ENCODE measurements around the gene TRAPPC13.
"Not testable (repeated sequence)": the region's sequence is repeated elsewhere in the genome, so short reads cannot be mapped to it uniquely, and the experiment has no call there.

Gene TRAPPC13, protein sequence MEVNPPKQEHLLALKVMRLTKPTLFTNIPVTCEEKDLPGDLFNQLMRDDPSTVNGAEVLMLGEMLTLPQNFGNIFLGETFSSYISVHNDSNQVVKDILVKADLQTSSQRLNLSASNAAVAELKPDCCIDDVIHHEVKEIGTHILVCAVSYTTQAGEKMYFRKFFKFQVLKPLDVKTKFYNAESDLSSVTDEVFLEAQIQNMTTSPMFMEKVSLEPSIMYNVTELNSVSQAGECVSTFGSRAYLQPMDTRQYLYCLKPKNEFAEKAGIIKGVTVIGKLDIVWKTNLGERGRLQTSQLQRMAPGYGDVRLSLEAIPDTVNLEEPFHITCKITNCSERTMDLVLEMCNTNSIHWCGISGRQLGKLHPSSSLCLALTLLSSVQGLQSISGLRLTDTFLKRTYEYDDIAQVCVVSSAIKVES

DNA sequence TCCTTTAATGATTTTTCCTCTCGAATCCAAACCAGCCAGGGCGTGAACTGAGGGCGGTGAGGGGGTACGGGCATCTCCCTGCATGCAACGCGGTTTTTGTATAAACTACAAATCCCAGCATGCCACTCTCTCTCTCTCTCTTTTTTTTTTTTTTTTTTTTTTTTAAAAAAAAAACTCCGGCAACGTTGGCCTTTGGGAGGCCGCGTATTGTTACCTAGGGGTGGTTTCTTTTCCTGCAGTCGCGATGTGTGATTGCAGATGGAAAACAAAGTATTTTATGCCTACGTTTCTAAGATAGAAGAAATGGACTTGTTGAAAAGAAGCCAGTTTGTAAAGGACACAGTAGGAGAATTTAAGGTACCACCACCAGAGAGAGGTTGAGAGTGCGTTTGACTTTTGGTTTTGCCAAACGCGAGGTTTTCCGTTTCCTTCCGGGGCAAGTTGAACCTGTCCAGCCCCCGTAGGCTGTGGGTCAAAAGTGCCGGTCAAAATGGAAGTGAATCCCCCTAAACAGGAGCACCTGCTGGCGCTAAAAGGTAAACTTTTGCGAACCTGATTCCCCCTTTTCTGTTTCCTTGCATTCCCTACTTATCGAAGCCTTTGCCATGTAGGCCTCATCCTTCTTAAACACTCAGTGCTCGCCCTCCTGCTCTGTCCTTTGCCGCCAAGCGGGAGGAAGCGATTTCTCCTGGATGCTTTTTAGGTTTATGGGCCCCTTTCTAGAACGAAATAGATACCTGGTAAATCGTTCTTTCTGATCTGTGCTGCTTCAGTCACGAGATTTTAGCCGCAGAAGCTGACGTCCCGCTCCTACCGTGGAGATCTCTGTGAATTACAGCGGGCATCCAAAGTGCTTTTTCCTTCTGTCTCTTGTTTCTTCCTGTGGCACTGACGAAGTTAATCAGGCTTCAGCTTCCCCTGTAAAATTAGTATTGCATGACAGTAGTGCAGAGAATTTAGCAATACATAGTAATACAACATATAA, at the start of gene TRAPPC13, which contains the start of gene SHLD3:
Gene TRAPPC13 (plus strand): TSS at position 457 of the 985 bp plus-strand sequence. CDS start 34 bp downstream, at position 491.
Gene SHLD3 (plus strand): TSS at position 457 of the 985 bp plus-strand sequence. CDS start 4,561 bp downstream, outside the sequence.
- peak; percentile 69 for DNase-seq (ENCODE audit: low read depth)

DNA sequence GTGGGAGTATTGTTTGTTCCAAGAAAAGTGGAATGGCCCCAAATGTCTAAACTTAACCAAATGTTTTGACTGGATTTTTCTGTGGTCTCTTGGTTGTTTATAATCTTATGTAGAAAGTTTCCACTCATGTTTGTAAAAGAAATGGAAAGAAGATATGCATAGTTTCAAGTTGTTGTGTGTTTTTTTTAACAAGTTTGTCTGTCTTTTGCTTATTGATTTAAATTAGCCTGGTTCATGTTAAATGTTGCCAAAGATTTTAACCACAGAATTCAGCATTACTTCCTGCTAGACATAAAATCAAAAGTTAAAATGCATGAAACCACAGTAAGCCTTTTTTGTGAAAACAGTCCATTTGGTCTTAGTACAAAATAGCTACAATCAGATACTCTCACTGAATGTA, 47.7 kb upstream of the TRAPPC13 start:
- DNase-seq (ENCODE audit: low read depth) = no peak

DNA sequence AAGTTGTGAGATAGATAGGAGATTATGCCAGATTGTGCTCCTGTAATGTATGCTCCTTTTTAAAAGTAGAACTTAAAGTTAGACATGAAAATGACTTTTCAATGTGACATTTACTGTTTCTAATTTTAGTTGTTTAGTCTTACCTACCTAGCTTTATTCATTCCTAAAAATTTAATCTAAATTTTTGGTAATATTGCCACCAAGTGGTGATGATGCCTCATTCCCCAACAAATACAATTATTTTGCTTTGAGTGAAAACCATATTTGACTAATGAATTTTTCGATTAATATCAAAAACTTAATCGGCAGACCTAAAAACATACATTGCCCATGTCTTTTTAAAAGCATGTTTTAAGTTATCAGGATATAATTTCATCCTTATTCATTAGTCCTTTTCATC, 36.1 kb upstream of the TRAPPC13 start:
- DNase-seq (ENCODE audit: low read depth) = no peak

DNA sequence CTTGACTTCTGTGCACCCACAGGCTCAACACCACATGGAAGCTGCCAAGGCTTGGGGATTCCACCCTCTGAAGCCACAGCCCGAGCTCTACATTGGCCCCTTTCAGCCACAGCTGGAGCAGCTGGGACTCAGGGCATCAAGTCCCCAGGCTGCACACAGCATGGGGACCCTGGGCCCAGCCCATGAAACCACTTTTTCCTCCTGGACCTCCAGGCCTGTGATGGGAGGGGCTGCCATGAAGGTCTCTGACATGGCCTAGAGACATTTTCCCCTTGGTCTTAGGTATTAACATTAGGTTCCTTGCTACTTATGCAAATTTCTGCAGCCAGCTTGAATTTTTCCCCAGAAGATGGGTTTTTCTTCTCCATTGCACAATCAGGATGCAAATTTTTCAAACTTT, 23.1 kb upstream of the TRAPPC13 start:
- DNase-seq (ENCODE audit: low read depth) = not testable (repeated sequence)

DNA sequence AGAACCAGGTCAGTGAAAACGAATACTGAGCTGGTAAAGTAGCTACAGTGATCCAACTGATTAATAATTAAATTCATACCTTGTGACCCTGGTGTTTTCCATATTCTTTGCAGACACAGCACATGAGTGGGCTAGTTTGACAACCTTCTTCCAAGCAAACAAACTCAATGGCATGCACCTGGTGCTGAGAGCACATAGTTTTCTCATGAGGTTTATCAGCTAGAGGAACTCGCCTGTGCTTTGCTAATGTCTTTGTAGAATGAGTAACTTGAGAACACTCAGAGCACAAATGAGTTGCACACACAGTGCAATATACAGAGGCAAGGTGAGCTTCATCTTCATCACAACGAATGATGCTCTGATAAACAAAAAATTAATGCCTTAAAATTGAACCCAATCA, 13.3 kb upstream of the TRAPPC13 start:
- no peak for DNase-seq (ENCODE audit: low read depth)

DNA sequence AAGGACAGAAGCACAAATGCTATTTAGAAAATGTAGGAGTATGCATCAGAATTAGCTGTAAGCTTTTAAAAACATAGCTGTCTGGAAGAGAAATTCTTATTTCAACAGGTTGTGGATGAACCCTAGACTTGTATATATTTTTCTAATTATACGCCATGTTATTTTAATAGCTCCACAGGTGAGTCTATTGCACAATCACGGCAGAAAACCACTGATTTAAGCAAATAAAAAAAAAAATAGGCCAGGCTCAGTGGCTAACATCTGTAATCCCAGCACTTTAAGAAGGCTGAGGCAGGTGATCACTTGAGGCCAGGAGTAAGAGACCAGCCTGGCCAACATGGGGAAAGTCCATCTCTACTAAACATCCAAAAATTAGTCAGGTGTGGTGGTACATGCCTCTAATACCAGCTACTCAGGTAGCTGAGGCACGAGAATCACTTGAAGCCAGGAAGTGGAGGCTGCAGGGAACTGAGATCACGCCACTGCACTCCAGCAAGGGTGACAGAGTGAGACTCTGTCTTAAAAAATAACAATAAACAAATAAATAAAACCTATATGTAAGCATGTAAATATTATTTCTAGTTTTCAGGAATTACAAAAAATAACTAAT, 12.4 kb upstream of the TRAPPC13 start:
- DNase-seq (ENCODE audit: low read depth) = no peak

DNA sequence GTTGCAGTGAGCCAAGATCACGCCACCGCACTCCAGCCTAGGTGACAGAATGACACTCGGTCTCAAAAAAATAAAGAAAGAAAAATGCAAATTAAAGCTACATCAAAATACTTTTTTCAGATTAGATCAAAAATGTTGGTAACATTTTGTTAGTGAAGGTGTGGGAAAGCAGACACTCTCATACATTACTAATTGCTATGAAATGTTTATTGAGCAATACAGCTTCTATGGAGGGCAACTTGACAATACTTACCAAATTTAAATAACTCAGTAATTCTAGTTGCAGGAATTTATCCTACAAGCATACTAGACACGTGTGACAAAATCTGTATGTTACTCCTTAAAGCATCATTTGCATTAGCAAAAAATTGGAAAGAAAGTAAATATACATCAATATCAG, 4.8 kb upstream of the TRAPPC13 start:
- DNase-seq (ENCODE audit: low read depth) = no peak

DNA sequence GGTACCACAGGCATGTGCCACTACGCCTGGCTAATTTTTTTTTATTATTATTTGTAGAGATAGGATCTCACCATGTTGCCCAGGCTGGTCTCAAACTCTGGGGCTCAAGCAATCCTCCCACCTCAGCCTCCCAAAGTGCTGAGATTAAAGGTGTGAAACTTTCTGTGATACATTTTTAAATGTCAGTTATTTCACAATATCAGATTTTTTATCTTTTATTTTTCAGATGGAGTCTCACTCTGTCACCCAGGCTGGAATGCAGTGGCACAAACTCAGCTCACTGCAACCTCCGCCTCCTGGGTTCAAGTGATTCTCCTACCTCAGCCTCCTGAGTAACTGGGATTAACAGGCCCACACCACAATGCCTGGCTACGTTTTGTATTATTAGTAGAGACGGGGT, 2.9 kb upstream of the TRAPPC13 start:
- DNase-seq (ENCODE audit: low read depth) = not testable (repeated sequence)

DNA sequence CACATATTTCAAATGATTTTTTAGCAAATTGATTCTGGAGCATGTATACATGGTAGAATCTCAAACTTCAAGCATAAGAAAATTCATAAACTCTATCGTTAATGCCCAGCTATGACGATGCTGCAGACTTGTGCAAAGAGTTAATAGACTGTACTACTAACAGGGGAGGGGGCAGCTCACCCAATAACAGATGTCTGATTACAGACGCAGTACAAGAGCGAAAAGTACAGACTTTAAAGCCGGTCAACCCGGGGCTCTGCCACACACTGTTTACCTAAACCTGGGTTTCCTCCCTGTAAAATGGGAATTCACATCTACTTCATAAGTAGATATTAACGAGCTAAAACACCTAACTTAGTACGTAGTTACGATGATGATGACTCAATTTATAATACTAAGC, 1.3 kb upstream of the TRAPPC13 start:
- DNase-seq (ENCODE audit: low read depth) = no peak

DNA sequence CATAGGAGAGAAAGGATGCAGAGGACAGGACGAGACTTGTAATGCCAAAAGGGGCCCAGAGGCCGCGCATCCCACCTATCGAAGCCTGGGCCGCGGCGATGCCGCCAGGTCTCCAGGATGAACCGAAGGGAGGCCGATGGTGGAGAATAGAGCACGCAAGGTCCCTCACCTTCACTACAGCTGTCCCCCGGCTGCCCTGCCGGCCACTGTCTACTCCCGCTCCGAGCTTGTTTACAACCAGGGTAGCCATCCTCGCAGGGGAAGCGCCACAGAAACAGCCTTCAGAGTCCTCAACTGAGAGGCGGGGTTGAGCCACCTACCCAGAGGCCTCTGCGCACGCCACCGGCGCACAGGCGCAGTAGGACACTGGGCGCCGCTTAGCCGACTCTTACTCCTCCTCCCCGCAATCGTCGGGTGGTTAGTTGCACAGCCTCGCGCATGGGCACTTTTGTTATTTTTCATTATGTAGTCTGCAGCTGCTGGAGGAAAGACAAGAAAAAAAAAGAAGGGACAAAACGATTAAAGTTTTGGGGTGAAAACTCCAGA, 729 bp upstream of the TRAPPC13 start, which contains the start of gene TRIM23:
Gene TRIM23 (minus strand): TSS at position 309 of the 546 bp plus-strand sequence. CDS start 59 bp downstream, at position 250.
- DNase-seq (ENCODE audit: low read depth) = peak; percentile 77

DNA sequence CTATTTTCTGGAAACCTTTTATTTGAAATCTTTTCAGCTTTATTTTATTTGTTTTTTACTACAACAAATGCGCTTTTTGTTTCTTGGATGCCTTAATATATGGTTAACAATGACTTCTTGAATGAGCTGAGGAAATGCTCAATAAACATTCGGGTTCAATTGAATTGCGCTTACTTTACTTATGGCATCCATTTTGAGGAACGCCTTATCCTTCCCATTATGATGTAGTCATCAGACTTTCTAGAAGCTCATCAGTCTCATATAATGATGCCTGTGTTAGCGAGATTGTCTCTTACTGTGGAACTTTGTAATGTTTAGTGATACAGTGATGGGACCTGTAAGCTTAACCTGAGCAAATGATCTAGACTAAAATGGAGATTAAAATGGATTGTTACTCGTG, 916 bp downstream of the TRAPPC13 start:
- no peak for DNase-seq (ENCODE audit: low read depth)

DNA sequence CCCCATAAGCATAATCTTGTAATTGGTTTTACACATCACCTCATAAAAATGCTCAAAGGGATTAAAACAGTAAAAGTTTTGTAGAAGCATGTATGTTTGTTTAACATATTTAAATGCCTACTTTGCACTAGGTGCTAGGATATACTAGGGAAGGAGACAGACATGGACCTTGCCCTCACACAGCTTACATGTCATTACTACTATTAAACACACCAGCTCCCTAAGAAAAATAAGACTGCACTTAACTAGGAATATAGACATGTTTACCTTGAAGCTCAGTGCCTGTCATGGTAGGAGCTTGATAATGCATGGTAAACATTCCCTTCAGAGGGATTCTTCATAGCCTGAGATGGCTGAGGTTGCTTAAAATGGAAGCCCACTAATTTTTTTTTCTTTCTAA, 6.2 kb downstream of the TRAPPC13 start:
- no peak for DNase-seq (ENCODE audit: low read depth)

DNA sequence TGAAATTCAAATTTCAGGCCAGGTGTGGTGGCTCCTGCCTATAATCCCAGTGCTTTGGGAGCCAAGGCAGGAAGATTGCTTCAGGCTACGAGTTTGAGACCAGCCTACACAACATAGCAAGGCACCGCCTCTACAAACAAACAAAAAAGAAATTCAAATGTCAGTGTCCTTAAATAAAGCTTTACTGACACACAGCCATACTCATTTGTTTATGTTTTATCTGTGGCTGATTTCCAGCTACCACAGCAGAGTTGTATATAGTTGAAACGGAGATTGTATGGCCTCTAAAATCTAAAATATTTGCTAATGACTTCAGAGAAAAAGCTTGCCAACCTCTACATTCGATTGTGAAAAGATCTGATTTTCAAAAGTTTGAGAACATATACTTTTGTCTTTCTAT, 15.4 kb downstream of the TRAPPC13 start:
- DNase-seq (ENCODE audit: low read depth) = no peak

DNA sequence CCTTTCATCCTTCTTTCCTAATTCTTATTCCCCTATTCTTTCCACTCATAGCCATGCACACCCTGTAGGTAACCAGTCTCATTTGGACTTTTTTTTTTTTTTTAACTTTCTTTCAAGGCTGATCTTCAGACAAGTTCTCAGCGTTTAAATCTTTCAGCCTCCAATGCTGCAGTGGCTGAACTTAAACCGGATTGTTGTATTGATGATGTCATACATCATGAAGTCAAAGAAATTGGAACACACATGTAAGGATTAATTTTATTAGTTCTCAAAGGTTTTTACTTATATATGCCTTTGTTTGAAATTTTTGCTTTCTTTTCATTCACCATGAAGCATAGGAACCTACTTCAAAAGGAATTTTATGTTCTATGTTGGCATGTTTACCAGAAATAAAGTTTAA, 22.1 kb downstream of the TRAPPC13 start:
- no peak for DNase-seq (ENCODE audit: low read depth)

DNA sequence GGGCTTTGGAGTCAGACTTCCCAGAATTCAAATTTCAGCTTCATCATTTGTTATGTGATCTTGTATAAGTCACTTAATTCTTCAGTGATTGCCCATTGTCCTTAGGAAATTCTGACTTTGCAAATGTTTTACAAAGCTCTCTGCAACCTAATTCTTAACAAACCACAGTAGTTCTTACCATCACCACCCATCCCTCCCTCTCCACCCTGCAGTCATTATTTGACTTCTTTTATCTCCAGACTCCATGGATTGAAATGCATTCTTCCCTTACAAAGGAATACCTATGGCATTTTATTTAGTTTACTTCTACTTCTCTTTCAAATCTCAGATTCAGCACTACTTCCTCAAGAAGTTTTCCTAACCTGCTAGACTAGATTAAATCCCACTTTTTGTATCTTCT, 23.1 kb downstream of the TRAPPC13 start:
- DNase-seq (ENCODE audit: low read depth) = no peak

DNA sequence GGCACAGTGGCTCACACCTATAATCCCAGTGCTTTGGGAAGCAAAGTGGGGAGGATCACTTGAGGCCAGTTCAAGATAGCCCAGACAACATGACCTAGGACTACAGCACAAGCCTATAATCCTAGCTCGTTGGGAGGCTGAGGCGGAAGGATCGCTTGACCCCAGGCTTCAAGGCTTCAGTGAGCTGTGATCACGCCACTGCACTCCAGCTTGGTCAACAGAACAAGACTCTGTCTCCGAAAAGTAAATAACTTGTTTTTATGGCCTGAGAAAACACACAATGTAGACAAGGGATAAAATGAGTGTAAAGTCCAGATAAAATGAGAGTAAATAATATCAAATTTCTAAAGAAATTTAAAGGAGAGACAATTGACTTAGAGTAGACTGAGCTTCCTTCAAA, 26.3 kb downstream of the TRAPPC13 start:
- no peak for DNase-seq (ENCODE audit: low read depth)

DNA sequence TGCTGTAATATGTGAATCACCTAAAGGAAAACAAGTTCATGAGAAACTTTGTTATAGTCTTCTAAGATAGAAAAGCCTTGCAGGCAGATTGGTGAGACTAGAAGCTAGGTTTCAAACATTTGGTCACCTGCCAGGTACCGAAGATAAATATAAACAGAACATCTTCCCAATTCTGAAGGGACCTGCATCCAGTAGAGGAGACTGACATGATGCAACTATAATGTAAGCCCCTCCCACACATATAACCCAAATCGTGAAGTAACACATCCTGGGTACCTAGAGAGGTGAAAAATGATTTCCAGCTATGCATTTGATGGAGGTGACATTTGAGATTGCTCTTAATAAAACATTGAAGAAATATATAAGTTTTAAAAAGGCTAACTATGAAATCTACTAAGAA, 29.9 kb downstream of the TRAPPC13 start:
- no peak for DNase-seq (ENCODE audit: low read depth)

DNA sequence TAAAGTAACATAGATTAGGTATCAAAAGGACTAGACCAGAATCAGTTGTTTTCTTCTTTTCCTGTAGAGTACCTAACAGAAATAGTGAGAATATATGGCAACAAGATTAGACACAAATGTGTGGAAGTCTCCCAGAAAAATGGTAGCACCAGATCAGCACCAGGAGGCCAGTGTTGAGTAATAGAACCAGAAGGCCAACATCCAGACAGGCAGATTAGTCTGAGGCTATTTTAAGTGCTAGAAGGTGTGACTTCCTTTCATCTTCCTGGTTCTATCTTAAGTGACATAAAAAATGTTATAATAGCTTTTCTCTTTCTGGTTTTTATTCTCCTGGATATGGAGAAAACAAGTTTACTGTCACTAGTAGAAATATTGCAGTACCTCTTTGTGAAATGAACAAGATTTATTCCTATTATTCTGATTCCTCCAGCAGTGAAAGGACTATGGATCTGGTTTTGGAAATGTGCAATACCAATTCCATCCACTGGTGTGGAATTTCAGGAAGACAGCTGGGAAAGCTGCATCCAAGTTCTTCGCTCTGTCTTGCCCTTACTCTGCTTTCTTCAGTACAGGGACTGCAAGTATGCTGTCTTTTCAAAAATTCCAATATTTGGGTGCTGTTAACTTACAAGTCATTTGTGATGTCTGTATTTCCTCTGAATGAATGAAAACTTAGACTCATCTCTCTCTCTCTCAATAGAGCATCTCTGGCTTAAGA, 39.1 kb downstream of the TRAPPC13 start:
- no peak for DNase-seq (ENCODE audit: low read depth)

DNA sequence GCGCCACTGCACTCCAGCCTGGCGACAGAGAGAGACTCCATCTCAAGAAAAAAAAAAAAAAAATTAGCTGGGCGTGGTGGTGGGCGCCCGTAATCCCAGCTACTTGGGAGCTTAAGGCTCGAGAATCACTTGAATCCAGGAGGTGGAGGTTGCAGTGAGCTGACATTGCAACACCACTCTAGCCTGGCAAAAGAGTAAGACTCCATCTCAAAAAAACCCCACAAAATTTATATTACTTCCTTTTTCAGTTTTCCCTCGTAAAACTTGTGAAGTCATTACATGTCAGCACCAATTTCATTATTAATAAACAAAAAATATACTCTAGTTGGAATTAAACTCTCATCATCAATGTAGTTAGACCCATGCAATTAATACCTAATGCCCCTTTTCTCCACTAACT, 43.9 kb downstream of the TRAPPC13 start:
- no peak for DNase-seq (ENCODE audit: low read depth)

DNA sequence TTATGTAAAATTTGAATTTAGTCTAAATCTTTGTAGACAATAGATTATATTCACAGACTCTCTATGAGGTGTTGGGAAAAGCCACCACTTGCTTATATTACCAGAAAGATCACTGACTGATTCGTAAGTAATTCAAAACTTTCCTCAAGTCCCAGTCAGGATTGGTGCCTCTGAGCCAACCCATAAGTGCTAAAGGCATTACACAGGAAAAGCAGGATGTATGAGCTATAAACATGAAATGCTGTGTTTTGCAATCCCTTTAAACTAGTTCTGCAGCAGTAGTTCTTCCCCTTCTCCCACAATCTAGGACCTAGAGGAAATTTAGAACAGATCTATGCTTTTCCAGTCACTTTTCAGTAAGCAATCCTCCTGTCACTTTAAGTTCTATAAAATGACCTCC, 48.0 kb downstream of the TRAPPC13 start:
- peak; percentile 23 for DNase-seq (ENCODE audit: low read depth)

DNA sequence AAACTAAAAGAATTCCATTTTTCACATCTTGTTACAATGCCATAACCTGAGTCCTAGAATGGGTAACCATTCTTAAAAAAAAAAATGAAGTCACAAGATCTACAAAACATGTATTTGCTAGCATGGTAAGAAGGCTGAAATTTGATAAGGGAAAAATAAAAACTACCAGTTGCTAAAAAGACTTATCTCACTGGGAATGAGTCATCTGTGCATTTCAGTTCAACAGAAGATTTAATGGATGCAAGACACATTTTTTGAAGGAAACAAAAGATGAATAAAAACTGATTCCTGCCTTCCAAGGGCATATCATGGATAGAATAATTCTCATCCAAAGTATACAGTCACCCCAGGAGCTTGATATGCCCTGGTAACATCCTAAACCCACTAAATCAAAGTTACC, 49.9 kb downstream of the TRAPPC13 start:
- DNase-seq (ENCODE audit: low read depth) = no peak

Measured in GM04503 (cell line).